ENCODE measurements around the gene WEE1.
"Not testable (repeated sequence)": the region's sequence is repeated elsewhere in the genome, so short reads cannot be mapped to it uniquely, and the experiment has no call there.

Gene WEE1

GRCh38 chr11:9573052-9573774 lies at the start of gene WEE1:
Gene WEE1, plus strand, starts transcription at chr11:9573670. Its CDS starts 264 bp downstream, at chr11:9573934.
- FAIRE-seq, result no peak

GRCh38 chr11:9524001-9524400 lies 49.5 kb upstream of the WEE1 start:
- no peak for FAIRE-seq

- no peak for FAIRE-seq
Measured at GRCh38 chr11:9525116-9525515, 48.4 kb upstream of the WEE1 start.

- no peak for FAIRE-seq
Measured at GRCh38 chr11:9527481-9528135, 45.9 kb upstream of the WEE1 start.

GRCh38 chr11:9528136-9528501 lies 45.4 kb upstream of the WEE1 start:
- no peak for FAIRE-seq

- FAIRE-seq, result no peak
Measured at GRCh38 chr11:9528573-9529333, 44.7 kb upstream of the WEE1 start.

GRCh38 chr11:9529334-9529650 lies 44.2 kb upstream of the WEE1 start:
- no peak for FAIRE-seq

GRCh38 chr11:9530020-9530621 lies 43.3 kb upstream of the WEE1 start:
- no peak for FAIRE-seq

GRCh38 chr11:9530901-9531625 lies 42.4 kb upstream of the WEE1 start:
- FAIRE-seq, result no peak

GRCh38 chr11:9533058-9533457 lies 40.4 kb upstream of the WEE1 start:
- no peak for FAIRE-seq

- FAIRE-seq, result no peak
Measured at GRCh38 chr11:9533736-9534473, 39.6 kb upstream of the WEE1 start.

- no peak for FAIRE-seq
Measured at GRCh38 chr11:9535189-9535781, 38.2 kb upstream of the WEE1 start.

GRCh38 chr11:9538548-9538947 lies 34.9 kb upstream of the WEE1 start:
- FAIRE-seq, result no peak

GRCh38 chr11:9549216-9549615 lies 24.3 kb upstream of the WEE1 start:
- FAIRE-seq, result not testable (repeated sequence)

GRCh38 chr11:9550191-9550628 lies 23.3 kb upstream of the WEE1 start:
- no peak for FAIRE-seq

GRCh38 chr11:9561279-9561982 lies 12.0 kb upstream of the WEE1 start:
- FAIRE-seq, result no peak

GRCh38 chr11:9562716-9563115 lies 10.8 kb upstream of the WEE1 start:
- FAIRE-seq, result no peak

- FAIRE-seq, result no peak
Measured at GRCh38 chr11:9563196-9563730, 10.2 kb upstream of the WEE1 start.

- peak; percentile 66 for FAIRE-seq
Measured at GRCh38 chr11:9565822-9566560, 7.5 kb upstream of the WEE1 start.

GRCh38 chr11:9566561-9567063 lies 6.9 kb upstream of the WEE1 start:
- FAIRE-seq, result no peak
